Transverse colon (tissue), 4 donors: ENCODE measurements around the gene CEP83. TPM values are rescaled to one million over a fixed set of nuclear protein-coding genes. Genes with fewer than 3 reads are reported as not detected.

ENCODE experiments used
- DNase-seq: peaks from one replicate; pipeline ENCODE4 v3.0.0-alpha.2; 2019
- H3K27ac ChIP-seq, 4 donors: fragments of 200-600 bp; sonication (generic); 2 replicates each; pipeline ENCODE4 v1.5.1; 2016 to 2018; ENCODE audit warnings: inconsistent platforms in 4 of 4
- H3K27me3 ChIP-seq: fragments of 200-600 bp; sonication (generic); 2 replicates; pipeline ENCODE4 v1.5.1; 2017; ENCODE audit warnings: inconsistent platforms
- H3K36me3 ChIP-seq, 4 donors: fragments of 200-600 bp; sonication (generic); 2 replicates each; pipeline ENCODE4 v1.5.1; 2017 to 2019; ENCODE audit warnings: inconsistent platforms in 4 of 4
- H3K4me1 ChIP-seq, 4 donors: fragments of 200-600 bp; sonication (generic); 2 replicates each; pipeline ENCODE4 v1.5.1; 2017 to 2020; ENCODE audit warnings: inconsistent platforms in 4 of 4
- H3K4me3 ChIP-seq, 4 donors: fragments of 200-600 bp; sonication (generic); 1 replicate in 1 of 4; 2 replicates in 3 of 4; pipeline versions ENCODE4 v1.5.1 to v1.6.1; 2017 to 2019; ENCODE audit warnings: inconsistent platforms in 4 of 4
- H3K9me3 ChIP-seq, 2 donors: fragments of 200-600 bp; sonication (generic); 2 replicates each; pipeline ENCODE4 v1.5.1; 2017 to 2019; ENCODE audit warnings: inconsistent platforms in 2 of 2
- EP300 ChIP-seq: sonication (generic); formaldehyde crosslinking; IDR thresholded peaks from one replicate; pipeline ENCODE4 v1.6.1; 2017; ENCODE audit warnings: antibody characterized with exemption, low read depth
- POLR2A ChIP-seq: fragments of 450-650 bp; IDR thresholded peaks from one replicate; pipeline ENCODE4 v1.6.1; 2016; ENCODE audit warnings: antibody characterized with exemption, mild to moderate bottlenecking, moderate library complexity
- POLR2AphosphoS5 ChIP-seq, 3 donors: sonication (generic); formaldehyde crosslinking; IDR thresholded peaks; one replicate each; pipeline ENCODE4 v1.6.1; 2016; ENCODE audit warnings: antibody characterized with exemption in 3 of 3
- WGBS, 2 donors: methylation state at CpG; one replicate each; pipeline ENCODE4 v1.1.5; 2018; ENCODE audit warnings: low coverage in 1 of 2; 5-methylcytosine and 5-hydroxymethylcytosine counted together
- in situ Hi-C, 4 donors: fragments of 200-750 bp; cut with MboI; loops; one replicate each; pipeline versions ENCODE4 v1.15.0 to v1.15.1; 2017; ENCODE audit warnings: low sequenced_read_pairs in 3 of 4, low pct_ligation_motif_present in 1 of 4, low pct_unique_long_range_greater_than_20kb in 1 of 4
- intact Hi-C: fragments of 100-400 bp; cut with DNase I; formaldehyde crosslinking; loops from one replicate; pipeline ENCODE4 v1.15.1; 2023; ENCODE audit warnings: low total_unique reads
- total RNA-seq, 4 donors: library from RNA; depleted of rRNA; stranded (reverse); fragments of >200 nt; gene quantifications; one replicate each; pipeline ENCODE4 v1.1.0, GENCODE V29; 2016
- TF ChIP-seq, protein P1 (sequence below), 5 experiments: fragments of 200-600 bp in 3 of 5; fragments of 450-650 bp in 2 of 5; sonication (generic) in 3 of 5; IDR thresholded peaks; 1 replicate in 2 of 5; 2 replicates in 3 of 5; pipeline ENCODE4 v1.5.1; 2016 to 2017; ENCODE audit warnings: antibody characterized with exemption in 5 of 5, inconsistent platforms in 3 of 5, mild to moderate bottlenecking in 2 of 5, moderate library complexity in 1 of 5

Gene CEP83
- total RNA-seq, 4 donors from 2014 or later = 3.0 to 104 (median 17.0) TPM

DNA sequence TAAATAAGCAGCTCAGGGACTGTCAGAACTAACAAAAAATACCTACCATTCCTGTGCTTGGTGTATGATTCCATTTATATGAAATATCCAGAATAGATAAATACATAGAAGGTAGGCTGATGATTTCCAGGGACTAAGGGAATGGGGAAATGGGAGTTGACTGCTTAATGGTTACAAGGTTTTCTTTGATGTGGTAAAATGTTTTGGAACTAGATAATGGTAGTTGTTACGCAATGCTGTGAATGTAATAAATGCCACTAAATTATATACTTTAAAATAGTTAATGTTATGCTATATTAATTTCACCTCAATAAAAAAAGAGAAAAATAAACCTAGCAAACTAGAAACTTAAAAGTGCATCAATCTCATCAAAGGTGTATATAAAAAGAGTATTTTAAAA, 41.1 kb downstream of the CEP83 start:
- TF ChIP-seq EP300 = no peak
- TF ChIP-seq, protein P1, sequence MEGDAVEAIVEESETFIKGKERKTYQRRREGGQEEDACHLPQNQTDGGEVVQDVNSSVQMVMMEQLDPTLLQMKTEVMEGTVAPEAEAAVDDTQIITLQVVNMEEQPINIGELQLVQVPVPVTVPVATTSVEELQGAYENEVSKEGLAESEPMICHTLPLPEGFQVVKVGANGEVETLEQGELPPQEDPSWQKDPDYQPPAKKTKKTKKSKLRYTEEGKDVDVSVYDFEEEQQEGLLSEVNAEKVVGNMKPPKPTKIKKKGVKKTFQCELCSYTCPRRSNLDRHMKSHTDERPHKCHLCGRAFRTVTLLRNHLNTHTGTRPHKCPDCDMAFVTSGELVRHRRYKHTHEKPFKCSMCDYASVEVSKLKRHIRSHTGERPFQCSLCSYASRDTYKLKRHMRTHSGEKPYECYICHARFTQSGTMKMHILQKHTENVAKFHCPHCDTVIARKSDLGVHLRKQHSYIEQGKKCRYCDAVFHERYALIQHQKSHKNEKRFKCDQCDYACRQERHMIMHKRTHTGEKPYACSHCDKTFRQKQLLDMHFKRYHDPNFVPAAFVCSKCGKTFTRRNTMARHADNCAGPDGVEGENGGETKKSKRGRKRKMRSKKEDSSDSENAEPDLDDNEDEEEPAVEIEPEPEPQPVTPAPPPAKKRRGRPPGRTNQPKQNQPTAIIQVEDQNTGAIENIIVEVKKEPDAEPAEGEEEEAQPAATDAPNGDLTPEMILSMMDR (IDR thresholded peaks at IDR 0.05) = no peak
- no peak for TF ChIP-seq POLR2AphosphoS5 (IDR thresholded peaks at IDR 0.05)
- TF ChIP-seq POLR2A = no peak
- no peak overlapping the region for H3K4me3 ChIP-seq
- H3K4me1 ChIP-seq = peaks cover 0 to 5% (median 1%) of the 10 kb centered on the region in 4 donors
- no peaks in the 10 kb centered on the region for H3K27me3 ChIP-seq
- H3K27ac ChIP-seq = no peak overlapping the region
- in situ Hi-C loops = no loop called here
- H3K36me3 ChIP-seq = no peaks in the 10 kb centered on the region
- 85 to 92% methylated on average over 1 of the region's 1 CpG for WGBS, 2 donors
- intact Hi-C loops = no loop called here
- H3K9me3 ChIP-seq = peaks cover 23 to 30% of the 10 kb centered on the region in 2 donors
- no peak for DNase-seq

DNA sequence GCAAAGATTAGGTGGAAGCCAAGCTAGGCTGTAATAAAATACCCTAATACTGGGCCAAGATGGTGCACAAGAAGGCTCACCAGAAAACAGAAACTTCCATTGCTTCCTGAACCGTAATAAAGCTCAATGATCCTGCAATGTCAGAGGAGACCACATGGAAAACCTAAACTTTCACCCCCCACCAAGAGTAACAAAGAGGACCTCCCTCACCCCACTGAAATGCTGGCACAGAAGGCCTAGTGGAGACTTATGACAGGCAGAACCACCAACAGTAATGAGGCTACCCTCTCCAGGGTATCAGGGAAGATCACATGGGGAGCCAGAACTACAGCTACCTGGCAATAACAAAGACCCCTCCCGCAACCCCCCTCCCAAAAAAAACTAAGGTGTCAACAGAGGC, 43.1 kb downstream of the CEP83 start:
- H3K27ac ChIP-seq = no peak overlapping the region
- no peak for DNase-seq
- 100% methylated on average over 2 of the region's 2 CpGs; no CpG with 5 or more reads in 1 of the 2 donors for WGBS, 2 donors
- peaks cover 7 to 11% of the 10 kb centered on the region in 2 donors for H3K9me3 ChIP-seq
- H3K4me1 ChIP-seq = peaks cover 0 to 5% (median 1%) of the 10 kb centered on the region in 4 donors
- intact Hi-C loops = no loop called here
- no peak for TF ChIP-seq EP300
- TF ChIP-seq, protein P1 (IDR thresholded peaks at IDR 0.05) = no peak
- no peak for TF ChIP-seq POLR2AphosphoS5 (IDR thresholded peaks at IDR 0.05)
- TF ChIP-seq POLR2A = no peak
- H3K4me3 ChIP-seq = no peak overlapping the region
- in situ Hi-C loops = no loop called here
- no peaks in the 10 kb centered on the region for H3K36me3 ChIP-seq
- H3K27me3 ChIP-seq = no peaks in the 10 kb centered on the region

DNA sequence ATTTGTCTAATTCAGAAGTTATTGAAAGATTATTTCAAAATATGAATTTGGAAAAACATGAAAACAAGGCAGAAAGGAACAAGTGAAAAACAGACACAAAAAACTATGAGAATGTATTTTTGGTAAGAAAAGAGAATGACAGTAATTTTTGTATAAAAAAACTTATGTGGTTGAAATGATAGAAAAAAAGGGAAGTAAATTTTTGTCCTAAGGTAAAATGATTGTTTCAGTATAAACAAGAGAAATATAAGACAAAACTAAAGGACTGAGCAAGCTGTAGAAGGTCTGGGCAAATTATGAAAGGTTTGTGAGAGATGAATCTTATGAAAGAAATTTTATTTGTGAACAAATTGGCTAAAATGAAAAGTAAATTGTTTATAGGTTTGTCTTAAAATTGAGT, 44.6 kb downstream of the CEP83 start:
- Histone ChIP-seq H3K9me3 (peaks cover 0 to under 1% of the 10 kb centered on the region in 2 donors), H3K27me3 (no peaks in the 10 kb centered on the region), H3K27ac (no peak overlapping the region), H3K4me3 (no peak overlapping the region), H3K4me1 (peaks cover 0 to 4% (median 1%) of the 10 kb centered on the region in 4 donors), H3K36me3 (no peaks in the 10 kb centered on the region)
- in situ Hi-C loops = no loop called here
- intact Hi-C loops = no loop called here
- DNase-seq = no peak
- TF ChIP-seq EP300 = no peak
- TF ChIP-seq POLR2A = no peak

DNA sequence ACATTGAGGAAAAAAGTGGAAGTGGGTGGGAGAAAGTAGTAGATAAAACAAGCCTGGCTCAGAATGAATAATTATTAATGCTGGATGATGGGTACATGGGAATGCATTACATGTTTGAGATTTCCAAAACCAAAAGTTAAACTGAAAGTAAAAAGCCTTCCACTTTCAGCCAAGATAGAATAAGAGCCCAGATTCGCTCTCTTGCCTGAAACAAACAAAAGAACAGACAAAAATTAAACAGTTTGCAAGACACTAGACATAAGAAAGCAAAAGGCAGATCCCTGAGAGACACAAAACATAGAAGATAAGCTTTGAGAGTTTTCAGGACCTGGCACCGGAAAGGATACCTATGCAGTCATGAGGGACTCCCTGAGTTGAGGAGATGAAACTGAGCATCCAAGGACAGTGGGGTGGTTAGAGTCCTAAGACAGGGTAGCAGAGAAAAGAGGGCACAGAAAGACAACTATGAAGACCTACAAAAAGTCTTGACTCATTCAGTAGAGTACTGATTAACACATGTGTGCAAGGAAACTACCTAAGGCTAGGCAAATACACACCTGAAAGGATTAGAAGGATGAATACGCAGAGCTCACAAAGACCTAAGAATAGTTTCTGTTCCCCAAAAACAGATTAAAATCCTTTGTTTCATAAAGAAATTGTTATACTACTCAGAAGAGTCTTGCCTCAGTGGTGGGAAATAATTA, 54.1 kb downstream of the CEP83 start:
- H3K27ac ChIP-seq = peak overlapping the region; percentile 1 to 65 (median 24)
- no peak for DNase-seq
- H3K27me3 ChIP-seq = no peaks in the 10 kb centered on the region
- TF ChIP-seq POLR2AphosphoS5 (IDR thresholded peaks at IDR 0.05) (no peak), POLR2A (no peak), EP300 (no peak)
- TF ChIP-seq, protein P1 (IDR thresholded peaks at IDR 0.05) = no peak
- peaks cover 0 to 8% (median 3%) of the 10 kb centered on the region in 4 donors for H3K4me1 ChIP-seq
- peak overlapping the region in 3 of 4 donors; percentile 4 to 33 (median 13) for H3K4me3 ChIP-seq
- intact Hi-C loops (no loop called here), in situ Hi-C loops (no loop called here)
- H3K36me3 ChIP-seq = no peaks in the 10 kb centered on the region
- 73 to 74% methylated on average over 2 to 3 of the region's 3 CpGs for WGBS, 2 donors
- no peaks in the 10 kb centered on the region for H3K9me3 ChIP-seq
